Head of caudate nucleus (tissue), 42 donors: ENCODE results near the gene SEC62.
A peak's percentile ranks its signal among the peaks of the same experiment; 100 is the strongest.

Source experiments
- DNase-seq, 42 donors: peaks; one replicate each; pipeline versions ENCODE4 v3.0.0 to v3.0.0-alpha.2; 2020 to 2021; ENCODE audit warnings: mixed read lengths in 7 of 42
- intact Hi-C: fragments of 100-400 bp; cut with DNase I; formaldehyde crosslinking; loops from one replicate; pipeline ENCODE4 v1.15.0; 2022

SEC62 gene

DNA sequence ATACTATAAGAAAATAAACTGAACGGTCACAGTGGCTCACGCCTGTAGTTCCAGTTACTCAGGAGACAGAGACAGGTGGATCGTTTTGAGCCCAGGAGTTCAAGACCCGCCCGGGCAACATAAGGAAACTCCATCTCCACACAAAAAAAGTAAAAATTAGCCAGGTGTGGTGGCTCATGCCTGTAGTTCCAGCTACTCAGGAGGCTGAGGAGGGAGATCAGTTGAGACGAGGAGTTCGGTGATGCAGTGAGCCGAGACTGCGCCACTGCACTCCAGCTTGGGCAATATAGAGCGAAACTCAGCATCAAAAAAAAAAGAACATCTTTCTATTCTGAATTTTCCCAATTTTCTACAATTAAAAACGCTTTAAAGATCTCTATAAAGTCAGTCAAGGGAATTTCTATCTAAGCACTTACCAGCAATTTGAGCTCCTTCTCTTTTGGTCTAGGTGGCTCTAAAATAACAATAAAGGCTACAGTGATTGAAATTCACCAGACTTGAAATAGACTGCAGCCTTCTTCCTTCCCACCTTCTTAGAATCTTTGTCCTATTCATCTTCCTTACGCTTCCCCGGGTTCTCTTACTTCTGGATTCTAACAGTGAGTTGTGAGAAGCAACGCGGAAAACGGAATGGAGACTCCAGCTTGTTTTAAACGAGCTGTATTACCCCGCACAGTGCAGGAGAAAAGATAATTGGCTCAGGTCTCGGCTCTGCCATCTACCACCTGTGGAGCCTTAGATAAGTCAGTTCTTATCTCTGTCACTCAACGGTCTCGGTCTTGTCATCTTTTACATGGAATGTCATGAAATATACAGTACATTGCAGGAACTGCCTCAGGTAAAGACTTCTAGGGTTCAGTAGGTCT is 812 bp upstream of the SEC62 start:
- intact Hi-C loops: loop anchor here (5.0 kb wide), 2 partner anchors 103 to 153 kb away; partner anchors contain the start of genes LRRC34 and LRRIQ4
- DNase-seq: peak in 25 of 42 donors; percentile 10 to 65 (median 29)

DNA sequence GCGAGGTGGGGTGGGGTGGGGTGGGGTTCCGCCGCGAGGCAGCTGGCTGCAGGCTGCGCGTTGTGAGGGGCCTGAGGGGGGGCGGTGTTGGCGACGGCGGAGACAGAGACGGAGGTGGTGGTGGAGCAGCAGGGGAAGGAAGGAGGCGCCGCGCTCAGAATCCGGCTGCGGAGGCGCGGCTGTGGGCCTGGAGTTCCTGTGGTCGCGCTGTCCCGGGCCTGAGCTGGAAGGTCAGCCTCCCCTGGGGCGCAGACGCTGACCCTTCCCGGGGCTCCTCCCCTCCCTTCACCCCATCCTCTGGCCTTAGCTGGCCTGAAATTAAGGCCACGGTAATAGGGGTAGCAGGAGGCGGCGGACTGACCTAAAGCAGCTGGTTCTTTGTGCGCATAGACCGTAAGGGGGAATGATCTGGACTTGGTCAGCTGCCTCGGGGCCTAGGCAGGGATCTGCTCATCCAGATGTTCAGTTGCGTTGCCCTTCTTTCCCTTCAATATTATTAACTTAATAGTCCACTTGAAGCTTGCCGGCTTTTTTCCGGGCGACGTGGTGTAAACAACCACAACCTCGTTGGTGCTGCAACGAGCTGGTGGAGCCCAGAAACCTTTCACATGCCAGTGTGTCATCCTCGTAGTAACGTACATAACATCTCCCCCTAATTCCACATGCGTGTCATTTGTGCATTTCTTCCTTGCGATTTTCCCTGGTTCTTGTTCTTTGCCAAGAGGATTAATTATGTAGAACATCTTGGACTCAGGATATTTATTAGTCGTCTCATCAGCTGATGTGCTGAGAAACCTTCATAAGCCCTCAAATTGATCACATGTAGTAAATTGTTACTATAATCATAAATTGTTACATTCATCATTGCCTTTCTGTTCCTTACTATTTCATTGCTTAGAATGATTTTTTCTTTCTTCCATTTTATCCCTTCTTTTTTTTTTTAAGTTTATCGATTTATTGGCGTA is 626 bp downstream of the SEC62 start:
- intact Hi-C loops: loop anchor here (5.0 kb wide), 2 partner anchors 105 to 155 kb away; partner anchors contain the start of genes LRRC34 and LRRIQ4
- peak in 23 of 42 donors; percentile 9 to 66 (median 35) for DNase-seq

DNA sequence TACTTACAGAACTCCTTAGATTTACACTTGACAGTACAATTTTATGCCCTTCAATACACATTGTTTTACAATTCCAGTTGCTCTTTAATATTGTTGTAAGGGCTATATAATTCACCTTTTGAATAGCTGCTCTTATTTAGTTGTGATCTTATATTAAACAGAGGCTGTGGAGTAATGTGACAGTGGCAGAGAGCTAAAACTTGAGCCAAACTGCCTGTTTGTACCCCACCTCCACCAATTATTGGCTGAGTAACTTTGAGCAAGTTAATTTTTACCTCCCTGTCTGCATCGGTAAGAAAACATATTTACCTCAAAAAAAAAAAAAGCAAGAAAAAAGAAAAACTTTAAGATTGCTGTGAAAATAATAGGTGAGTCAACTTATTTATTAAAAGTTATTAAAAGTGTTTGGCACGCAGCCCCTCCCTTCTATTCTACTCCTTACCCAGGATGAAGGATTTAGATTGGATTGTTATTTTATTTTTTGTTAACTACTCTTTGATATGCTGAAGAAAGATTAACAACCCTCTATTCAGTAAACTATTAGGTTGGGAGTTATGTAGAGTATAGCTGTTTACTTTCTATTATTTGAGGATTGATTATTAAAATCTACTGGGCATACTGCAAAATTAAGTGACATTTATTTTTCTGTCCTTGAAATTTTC is 1.7 kb downstream of the SEC62 start:
- intact Hi-C loops: loop anchor here (5.0 kb wide), 2 partner anchors 106 to 156 kb away; partner anchors contain the start of genes LRRC34 and LRRIQ4

DNA sequence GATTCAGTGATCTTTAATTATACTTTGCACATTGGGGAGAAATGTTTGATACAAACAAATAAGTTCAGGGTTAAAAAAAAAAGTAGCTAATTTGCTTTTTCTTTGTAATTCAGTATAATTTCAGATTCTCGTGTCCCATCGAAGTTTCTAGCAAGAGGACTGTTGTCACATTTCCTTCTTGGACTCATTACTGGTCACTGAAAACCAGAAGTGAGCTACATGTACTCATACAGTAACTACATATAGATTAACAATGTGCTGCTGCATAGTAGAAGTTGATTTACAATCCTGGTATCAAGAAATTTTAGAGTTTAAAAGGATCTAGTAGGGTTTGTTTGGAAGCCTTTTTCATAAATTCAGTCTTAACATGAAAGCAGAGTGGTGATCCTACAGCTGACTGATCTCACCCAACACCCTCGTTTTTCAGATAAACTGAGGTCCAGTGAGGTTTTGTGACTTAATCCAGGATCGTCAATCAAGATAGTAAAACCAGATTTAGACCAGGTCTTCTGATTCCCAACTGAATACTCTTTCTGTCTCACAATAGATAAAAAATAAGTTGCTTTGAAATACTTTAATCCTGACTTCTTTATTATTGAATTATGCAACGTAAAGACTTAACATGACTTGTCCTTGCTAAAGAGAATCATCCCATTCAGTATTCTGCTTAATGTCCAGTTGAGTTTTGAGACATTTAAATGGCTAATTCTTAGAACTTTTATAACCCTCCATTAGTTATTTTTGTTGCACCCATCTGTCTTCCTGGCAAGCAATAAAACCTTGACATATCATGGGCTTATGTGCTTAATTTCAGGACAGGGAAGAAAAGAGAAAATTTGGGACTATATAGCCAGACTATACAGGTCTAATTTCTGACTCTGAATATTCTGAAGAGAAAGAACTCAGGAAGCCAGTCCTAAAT is 2.8 kb downstream of the SEC62 start:
- no peak for DNase-seq
- intact Hi-C loops: loop anchor here (5.0 kb wide), 2 partner anchors 107 to 157 kb away; partner anchors contain the start of genes LRRC34 and LRRIQ4

More for the DNA sequence above, 1.7 kb downstream of the SEC62 start:
- no peak for DNase-seq

DNA sequence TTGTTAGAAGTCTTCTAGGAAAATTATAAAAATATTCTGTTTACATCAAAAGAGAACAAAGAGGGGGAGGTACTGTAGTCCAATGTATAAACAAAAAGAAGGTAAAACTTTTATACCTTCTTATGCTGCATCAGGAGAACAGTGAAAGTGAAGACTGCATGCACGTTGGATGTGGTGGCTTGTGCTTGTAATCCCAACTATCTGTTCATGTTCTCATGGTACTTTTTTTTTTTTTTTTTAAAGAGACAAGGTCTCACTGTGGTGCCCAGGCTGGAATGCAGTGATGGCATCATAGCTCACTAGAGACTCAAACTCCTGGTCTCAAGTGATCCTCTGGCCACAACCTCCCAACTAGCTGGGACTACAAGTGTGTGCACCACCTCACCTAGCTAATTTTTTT is 4.2 kb downstream of the SEC62 start:
- intact Hi-C loops: no loop called here
- no peak for DNase-seq

DNA sequence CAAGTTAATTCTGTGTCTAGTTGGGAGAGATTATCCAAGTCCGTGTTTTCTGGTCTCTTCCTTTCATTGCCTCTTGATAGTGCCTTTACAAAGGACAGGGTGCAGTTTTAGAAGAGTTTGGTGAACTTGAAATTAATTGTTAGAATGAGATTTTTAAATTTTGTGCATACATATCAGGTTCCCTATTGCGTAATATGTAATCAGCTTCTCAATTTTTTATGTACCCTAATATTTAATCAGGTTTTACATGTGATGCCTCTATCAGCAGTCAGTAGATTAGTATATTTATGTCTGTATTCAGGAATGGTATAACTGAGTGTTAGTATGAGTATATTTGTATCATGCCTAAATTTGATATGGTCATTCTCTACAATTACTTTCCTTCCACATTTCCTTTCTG is 4.9 kb downstream of the SEC62 start:
- intact Hi-C loops: no loop called here
- DNase-seq: no peak

DNA sequence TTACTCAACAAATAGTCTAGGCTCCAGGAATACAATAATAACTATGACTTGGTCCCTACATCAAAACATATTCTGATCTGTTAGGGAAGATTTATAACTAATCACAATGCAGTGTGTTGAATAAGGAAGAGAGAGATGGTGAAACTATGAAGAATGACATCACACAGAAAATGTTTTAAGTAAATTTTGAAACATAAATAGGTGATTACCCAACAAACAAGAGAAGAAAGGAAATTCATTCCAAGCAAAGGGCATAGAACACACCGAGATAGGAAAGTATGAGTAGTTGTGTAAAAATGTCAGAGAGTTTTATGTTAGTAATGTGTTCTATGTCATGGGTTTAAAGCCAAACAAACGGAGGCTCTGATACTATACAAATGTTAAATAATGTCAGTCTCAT is 13.4 kb downstream of the SEC62 start:
- intact Hi-C loops: no loop called here

DNA sequence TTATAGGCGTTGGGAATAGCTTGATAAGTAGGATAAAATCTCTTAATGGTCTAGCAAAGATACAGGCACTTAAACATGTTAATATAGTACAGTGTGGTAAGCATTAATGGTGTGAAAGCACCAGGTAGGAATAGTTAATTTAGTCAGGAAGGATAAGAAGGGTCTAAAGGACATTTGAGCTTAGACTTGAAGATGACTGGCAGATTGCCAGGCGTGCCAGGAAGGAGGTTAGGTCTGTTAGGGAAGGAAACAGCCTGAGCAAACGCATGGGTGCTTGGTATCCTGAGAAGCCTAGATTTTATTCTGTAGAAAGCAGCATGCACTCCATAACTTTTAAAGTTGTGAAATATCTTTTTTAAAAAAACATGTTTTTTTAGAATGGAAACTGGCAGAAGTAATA is 17.7 kb downstream of the SEC62 start:
- intact Hi-C loops: no loop called here
- DNase-seq: no peak

More for the DNA sequence above, 13.4 kb downstream of the SEC62 start:
- no peak for DNase-seq

DNA sequence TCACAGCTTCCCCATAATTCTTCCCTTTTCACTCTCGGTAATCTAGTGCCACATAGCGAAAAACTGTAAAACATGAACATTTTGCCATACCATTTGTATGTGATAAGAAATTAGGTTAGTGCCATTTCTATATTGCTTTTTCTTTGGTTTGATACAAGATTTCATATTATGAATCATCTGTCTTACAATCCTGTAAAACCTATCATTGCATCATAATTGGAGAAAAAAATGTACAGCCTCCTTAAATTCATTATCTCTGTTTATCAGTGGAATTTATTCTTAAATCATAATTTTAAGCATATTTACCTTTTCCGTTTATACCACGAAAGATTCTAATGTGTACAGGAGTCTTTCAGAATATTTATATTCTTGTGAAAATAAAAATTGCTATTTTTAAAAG is 23.8 kb downstream of the SEC62 start:
- DNase-seq: no peak
- intact Hi-C loops: no loop called here

DNA sequence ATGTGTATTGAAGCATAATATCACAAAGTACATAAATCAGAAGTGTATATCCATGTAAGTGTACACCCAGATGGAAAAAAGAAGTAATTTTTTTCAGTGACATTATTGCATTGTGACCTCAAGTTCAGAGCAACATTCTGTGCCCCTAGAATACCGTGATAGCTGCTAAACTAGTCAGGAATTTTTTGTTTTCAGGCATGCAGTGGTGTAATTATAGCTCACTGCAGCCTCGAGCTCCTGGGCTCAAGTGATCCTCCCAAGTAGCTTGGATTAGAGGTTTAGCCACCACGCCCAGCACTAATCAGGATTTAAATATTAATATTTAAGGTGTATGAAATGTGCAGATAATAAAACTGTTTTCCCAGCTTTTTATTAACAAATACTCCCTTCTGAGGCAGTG is 25.5 kb downstream of the SEC62 start:
- no peak for DNase-seq
- intact Hi-C loops: no loop called here

DNA sequence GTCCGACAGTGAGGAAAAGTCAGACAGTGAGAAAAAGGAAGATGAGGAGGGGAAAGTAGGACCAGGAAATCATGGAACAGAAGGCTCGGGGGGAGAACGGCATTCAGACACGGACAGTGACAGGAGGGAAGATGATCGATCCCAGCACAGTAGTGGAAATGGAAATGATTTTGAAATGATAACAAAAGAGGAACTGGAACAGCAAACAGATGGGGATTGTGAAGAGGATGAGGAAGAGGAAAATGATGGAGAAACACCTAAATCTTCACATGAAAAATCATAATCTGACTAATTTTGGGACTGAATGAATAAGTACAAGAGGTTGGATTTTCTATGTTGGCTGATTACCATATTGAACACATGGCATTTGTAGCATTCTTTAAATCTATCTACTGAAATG is 26.2 kb downstream of the SEC62 start:
- intact Hi-C loops: no loop called here

DNA sequence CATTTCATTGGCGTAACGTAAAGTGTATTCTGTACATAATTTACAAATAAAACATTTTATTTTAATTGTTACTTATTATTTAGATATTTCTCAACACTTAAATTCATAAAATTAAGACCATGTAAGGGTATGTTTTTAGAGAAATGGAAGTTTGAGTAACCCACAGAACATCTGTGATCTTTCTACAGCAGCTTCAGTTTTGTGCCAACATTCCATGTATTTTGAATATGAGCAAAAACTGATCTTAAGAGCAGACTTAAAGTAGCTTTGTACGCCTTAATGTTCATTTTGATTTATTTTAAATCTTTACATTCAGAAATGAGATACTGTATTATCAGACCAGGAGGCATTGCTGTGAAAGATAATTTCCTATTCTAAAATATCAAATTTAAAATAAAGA is 27.2 kb downstream of the SEC62 start:
- intact Hi-C loops: no loop called here
- no peak for DNase-seq

More for the DNA sequence above, 26.2 kb downstream of the SEC62 start:
- DNase-seq: no peak

DNA sequence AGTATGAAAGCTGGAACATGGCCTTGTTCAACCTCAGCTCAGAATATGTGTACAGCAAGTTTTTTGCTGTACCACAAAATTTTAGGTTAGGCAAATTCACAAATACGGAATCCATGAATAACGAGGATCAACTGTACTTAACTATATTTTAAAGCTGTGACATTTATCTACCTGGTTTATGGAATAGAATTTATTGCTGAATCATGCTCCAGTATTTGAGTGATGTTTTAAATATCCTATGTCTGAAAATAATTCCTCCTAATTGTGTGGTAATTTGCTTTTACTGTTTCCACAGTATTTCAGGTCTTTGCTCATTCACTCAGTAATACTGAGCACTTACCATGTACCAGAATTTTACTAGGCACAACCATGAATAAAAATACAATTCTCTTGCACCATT is 29.5 kb downstream of the SEC62 start:
- DNase-seq: no peak
- intact Hi-C loops: no loop called here

DNA sequence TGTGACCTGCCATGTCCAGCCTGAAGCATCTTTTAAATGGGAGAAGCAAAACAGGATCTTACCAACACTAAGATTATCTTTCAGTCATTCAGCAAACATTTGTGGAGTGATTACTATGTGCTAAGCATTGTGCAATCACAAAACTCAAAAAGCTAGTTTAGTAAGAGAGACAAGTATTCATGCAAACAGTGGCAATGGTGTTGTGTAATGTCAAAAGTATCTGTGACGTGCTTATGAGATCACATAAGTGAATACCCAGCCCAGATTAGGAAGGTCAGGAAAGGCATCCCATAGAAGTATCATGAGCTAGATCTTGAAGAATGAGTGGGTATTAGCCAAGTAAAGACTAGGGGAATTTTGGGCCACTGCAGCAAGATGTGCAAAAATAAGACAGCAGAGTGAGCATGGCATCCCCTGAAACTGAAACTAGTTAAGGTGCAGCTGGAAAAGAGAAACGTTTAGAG is 32.1 kb downstream of the SEC62 start:
- no peak for DNase-seq
- intact Hi-C loops: no loop called here

DNA sequence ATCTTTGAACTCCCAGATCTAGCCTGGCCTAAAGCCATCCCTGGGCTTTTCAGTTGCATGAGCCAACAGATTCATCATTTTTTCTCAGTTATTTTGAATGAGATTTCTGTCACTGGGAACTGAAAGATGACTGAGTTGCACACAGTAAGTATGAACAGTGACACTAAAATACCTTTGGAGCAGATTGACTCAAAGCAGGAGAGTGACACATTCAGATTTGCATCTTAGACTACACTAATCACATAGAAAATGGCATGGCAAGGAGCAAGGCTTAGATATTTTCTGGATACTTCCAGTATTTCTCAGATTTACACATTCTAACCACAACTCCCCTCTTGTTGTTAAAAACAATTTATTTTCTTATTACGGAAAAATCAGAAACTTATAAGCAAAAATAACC is 32.8 kb downstream of the SEC62 start:
- no peak for DNase-seq
- intact Hi-C loops: no loop called here

DNA sequence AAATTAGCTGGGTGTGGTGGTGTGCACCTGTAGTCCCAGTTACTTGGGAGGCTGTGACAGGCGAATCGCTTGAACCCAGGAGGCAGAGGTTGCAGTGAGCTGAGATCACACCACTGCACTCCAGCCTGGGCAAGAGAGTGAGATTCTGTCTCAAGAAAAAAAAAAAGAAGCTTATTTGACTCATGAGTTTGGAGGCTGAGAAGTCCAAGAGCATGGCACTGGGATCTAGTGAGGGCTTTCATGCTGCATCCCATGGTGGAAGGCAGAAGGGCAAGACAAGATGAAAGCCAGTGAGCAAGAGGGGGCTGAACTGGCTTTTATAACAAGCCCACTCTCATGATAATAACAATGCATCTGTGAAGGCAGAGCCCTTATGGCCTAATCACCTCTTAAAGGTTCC is 33.4 kb downstream of the SEC62 start:
- intact Hi-C loops: no loop called here
- no peak for DNase-seq

DNA sequence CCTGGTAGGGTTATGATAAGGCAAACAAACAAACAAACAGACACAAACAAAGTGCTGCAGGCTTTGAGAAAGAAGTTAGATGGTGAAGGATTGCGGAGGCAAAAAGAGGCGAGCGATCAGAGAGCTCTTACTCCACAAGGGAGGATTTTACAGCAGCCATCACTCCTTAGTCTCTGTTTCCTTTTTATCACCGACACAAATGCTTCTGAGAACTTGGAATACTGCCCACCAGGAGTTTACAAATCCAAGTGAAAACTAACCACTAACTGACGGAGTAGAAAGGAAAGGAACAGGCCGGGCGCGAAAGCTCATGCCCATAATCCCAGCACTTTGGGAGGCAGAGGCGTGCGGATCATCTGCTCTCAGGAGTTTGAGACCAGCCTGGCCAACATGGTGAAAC is 35.6 kb downstream of the SEC62 start:
- intact Hi-C loops: no loop called here
- DNase-seq: no peak

DNA sequence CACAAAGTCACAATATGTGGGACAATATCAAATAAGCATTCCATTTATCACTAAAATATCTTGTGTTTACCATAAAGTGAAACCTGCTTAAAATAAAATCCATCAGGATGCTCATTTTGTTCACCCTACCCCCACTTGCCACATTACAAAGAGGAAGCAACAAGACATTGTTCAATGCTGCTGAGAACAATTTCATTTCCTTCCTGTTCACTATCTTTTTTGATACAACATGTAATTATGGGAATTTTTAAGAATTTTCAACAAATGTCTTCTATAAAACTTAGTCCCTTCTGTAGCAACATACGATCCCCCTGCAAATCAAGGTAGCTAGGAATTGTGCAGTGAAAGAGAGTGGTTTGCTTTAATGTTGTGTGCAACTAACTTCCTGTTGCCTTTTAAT is 36.3 kb downstream of the SEC62 start:
- DNase-seq: no peak
- intact Hi-C loops: no loop called here
